ENCODE results near the gene TFF1. TPM values are rescaled to one million over a fixed set of nuclear protein-coding genes. Genes with fewer than 3 reads are reported as not detected.
"Not testable (repeated sequence)": the region's sequence is repeated elsewhere in the genome, so short reads cannot be mapped to it uniquely, and the experiment has no call there.

TFF1 gene
- total RNA-seq, 2 experiments from 2014 or later, result not detected

DNA sequence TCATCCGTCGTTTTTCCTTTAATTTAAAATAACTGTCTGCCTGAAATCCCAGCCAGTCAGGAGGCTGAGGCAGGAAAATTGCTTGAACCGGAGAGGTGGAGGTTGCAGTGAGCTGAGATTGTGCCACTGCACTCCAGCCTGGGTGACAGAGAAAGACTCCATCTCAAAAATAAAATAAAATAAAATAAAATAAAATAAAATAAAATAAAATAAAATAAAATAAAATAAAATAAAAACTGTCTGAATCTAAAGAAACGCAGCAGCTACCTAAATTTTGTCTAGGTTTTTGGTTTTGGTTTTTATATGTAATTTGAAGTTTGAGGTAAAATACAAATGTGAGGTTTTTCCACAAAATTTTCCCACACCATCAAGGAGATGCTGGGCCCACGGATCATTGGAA, 42.4 kb upstream of the TFF1 start:
- not testable (repeated sequence) for H3K27ac Mint-ChIP-seq, H3K27me3 Mint-ChIP-seq, DNase-seq, H3K9me3 Mint-ChIP-seq, H3K4me3 Mint-ChIP-seq
- intact Hi-C loops (cut with micrococcal nuclease), result loop anchor here (5.0 to 10.0 kb wide), 2 partner anchors 119 to 404 kb away; no protein-coding TSS in a partner anchor
- peaks cover 62% of the 10 kb centered on the region for H3K36me3 Mint-ChIP-seq
- ChIA-PET POLR2A (interaction anchor here (1.6 to 1.9 kb wide), 2 partner anchors 10 to 15 kb away, joined by 4 to 5 read pairs; no protein-coding TSS in a partner anchor), CTCF (interaction anchor here (1.6 to 2.0 kb wide), 2 partner anchors 12 to 15 kb away, joined by 6 read pairs; no protein-coding TSS in a partner anchor)
- peaks cover 37% of the 10 kb centered on the region for H3K4me1 Mint-ChIP-seq (ENCODE audit: low read depth)

DNA sequence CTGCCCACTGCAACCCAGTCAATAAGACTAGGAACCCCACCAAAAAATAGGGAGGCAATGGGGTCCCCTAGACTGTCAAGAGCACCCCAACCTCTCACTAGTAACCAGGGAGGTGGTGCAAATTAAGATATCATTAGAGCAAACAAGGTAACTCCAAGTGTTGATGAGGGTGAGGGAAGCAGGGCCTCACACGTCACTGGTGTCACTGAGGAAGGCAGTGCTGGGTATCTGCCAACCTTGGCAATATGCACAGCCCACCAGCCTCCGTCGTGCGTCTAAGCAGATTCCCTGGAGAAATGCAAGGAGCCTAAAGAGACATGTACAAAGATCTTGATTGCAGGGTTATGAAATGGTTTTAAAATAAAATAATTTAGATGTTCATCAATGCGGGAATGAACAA, 41.1 kb upstream of the TFF1 start:
- peaks cover 59% of the 10 kb centered on the region for H3K36me3 Mint-ChIP-seq
- H3K4me1 Mint-ChIP-seq (ENCODE audit: low read depth), result peaks cover 43% of the 10 kb centered on the region
- no peaks in the 10 kb centered on the region for H3K27me3 Mint-ChIP-seq
- peak overlapping the region; percentile 98 for H3K4me3 Mint-ChIP-seq
- CTCF ChIA-PET, result interaction anchor here (2.0 kb wide), 1 partner anchor 16 kb away, joined by 6 read pairs; no protein-coding TSS in a partner anchor
- H3K9me3 Mint-ChIP-seq, result no peaks in the 10 kb centered on the region
- no peak for DNase-seq
- peak overlapping the region; percentile 99 for H3K27ac Mint-ChIP-seq
- POLR2A ChIA-PET, result interaction anchor here (1.0 kb wide), 1 partner anchor 18 kb away, joined by 3 read pairs; no protein-coding TSS in a partner anchor
- intact Hi-C loops (cut with micrococcal nuclease), result loop anchor here (2.0 to 10.0 kb wide), 3 partner anchors 15 to 403 kb away; no protein-coding TSS in a partner anchor

DNA sequence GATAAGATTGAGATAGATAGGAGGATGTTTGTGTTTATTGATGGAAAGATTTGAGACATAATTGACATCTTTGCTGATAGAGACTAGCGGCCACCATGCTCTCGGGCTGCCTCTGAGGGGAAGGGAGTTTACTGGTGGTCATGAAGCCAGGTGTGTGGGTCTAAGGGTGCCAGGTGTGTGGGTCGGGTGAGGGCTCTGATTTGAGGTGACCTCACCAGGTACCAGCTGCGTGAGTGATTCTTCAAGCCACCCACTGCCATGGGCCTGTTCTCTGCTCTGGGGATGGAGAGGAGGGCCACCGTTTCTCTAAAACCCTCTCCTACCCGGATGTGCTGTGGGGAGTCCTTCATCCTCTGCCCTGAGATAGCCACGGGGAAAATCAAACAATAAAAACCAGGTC, 40.5 kb upstream of the TFF1 start:
- CTCF ChIA-PET, result no interaction called here
- peaks cover 4% of the 10 kb centered on the region for H3K9me3 Mint-ChIP-seq
- H3K4me3 Mint-ChIP-seq, result peak overlapping the region; percentile 98
- peak overlapping the region; percentile 99 for H3K27ac Mint-ChIP-seq
- peaks cover 62% of the 10 kb centered on the region for H3K36me3 Mint-ChIP-seq
- no peak for DNase-seq
- intact Hi-C loops (cut with micrococcal nuclease), result loop anchor here (1.0 to 10.0 kb wide), 5 partner anchors 8 to 402 kb away; no protein-coding TSS in a partner anchor
- H3K4me1 Mint-ChIP-seq (ENCODE audit: low read depth), result peaks cover 47% of the 10 kb centered on the region
- POLR2A ChIA-PET, result interaction anchor here (4.0 to 4.4 kb wide), 2 partner anchors 13 to 16 kb away, joined by 36 to 79 read pairs; no protein-coding TSS in a partner anchor
- H3K27me3 Mint-ChIP-seq, result no peaks in the 10 kb centered on the region

DNA sequence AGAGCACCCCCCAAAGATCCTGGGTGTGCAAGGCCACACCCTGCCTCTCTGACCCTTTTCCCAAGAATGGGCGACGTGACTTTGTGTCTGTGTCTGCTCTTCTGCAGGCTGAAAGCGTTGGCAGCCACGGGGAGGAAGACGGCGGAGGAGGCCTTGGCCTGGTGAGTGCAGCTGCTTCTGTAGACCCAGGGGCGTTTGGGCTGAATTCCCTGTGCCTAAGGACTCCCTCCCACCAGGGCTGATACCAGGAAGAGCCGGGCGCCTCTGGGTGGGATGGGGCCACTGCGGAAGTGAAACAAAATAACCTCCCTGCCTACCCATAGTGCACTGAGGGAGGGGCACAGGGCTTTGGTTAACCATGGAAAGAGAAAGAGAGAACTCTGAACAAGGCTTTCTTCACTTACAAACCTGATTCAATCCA, 39.9 kb upstream of the TFF1 start:
- intact Hi-C loops (cut with micrococcal nuclease), result loop anchor here (1.0 to 10.0 kb wide), 5 partner anchors 9 to 401 kb away; no protein-coding TSS in a partner anchor
- Mint-ChIP-seq H3K4me3 (peak overlapping the region; percentile 98), H3K9me3 (peaks cover 10% of the 10 kb centered on the region), H3K27me3 (no peaks in the 10 kb centered on the region), H3K27ac (peak overlapping the region; percentile 99), H3K36me3 (peaks cover 67% of the 10 kb centered on the region), H3K4me1 (ENCODE audit: low read depth) (peaks cover 54% of the 10 kb centered on the region)
- DNase-seq, result peak; percentile 84
- ChIA-PET POLR2A (interaction anchor here (0.7 to 4.4 kb wide), 4 partner anchors 8 to 32 kb away, joined by 3 to 79 read pairs (median 32); no protein-coding TSS in a partner anchor), CTCF (interaction anchor here (1.5 to 3.3 kb wide), 2 partner anchors 24 to 67 kb away, joined by 4 to 28 read pairs; no protein-coding TSS in a partner anchor)

DNA sequence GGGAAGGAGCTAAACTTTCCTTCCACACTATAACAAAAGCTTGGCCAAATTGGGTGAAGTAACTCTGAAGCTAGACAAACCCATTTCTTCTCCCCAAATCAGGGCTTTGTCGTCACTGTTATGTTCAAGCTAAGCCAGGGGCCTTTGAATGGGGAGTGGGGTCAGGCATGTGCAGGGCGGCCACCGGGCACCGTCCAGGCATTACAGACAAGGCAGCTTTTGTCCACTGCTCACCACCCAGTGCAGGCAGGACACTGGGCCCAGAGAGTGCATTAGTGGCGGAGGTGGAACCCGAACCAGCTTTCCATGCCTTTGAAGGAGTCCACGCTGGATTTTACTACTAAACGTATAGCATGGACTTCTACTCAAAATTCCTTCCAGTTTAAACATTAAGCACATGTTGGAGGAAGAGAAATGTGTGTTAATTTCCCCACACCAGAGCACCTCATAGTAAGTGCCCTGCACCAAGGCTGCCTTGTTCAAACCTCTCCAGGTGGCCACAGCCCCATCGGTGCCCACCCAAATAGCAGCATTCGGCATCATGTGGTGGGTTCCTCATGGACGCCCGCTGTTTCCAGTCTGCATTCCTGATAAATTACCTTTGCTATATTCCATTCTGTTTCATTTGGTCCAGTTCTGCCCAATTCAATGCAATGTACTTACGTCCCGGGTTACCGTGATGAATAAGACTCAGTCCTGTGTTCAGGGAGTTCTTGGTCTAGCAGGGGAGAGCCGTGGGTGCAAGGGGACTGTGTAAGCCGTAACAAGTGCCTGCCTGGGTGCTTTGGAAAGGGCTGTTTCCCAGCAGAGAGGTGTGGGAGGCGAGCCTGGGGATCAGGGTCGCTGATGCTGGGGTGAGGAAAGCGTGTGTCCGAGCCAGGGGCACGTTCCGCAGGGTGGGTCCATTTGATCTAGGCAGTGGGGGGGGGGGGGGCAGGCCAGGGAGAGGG, 39.0 kb upstream of the TFF1 start:
- Mint-ChIP-seq H3K27ac (peak overlapping the region; percentile 99), H3K4me3 (peak overlapping the region; percentile 98), H3K27me3 (no peaks in the 10 kb centered on the region), H3K36me3 (peaks cover 67% of the 10 kb centered on the region), H3K9me3 (peaks cover 10% of the 10 kb centered on the region), H3K4me1 (ENCODE audit: low read depth) (peaks cover 59% of the 10 kb centered on the region)
- peak; percentile 49 for DNase-seq
- intact Hi-C loops (cut with micrococcal nuclease), result loop anchor here (1.0 to 10.0 kb wide), 5 partner anchors 10 to 401 kb away; no protein-coding TSS in a partner anchor
- ChIA-PET CTCF (interaction anchor here (0.7 to 3.3 kb wide), 11 partner anchors 13 to 177 kb away, joined by 3 to 28 read pairs (median 4); no protein-coding TSS in a partner anchor), POLR2A (interaction anchor here (0.7 to 4.4 kb wide), 8 partner anchors 9 to 186 kb away, joined by 3 to 79 read pairs (median 6); no protein-coding TSS in a partner anchor)

DNA sequence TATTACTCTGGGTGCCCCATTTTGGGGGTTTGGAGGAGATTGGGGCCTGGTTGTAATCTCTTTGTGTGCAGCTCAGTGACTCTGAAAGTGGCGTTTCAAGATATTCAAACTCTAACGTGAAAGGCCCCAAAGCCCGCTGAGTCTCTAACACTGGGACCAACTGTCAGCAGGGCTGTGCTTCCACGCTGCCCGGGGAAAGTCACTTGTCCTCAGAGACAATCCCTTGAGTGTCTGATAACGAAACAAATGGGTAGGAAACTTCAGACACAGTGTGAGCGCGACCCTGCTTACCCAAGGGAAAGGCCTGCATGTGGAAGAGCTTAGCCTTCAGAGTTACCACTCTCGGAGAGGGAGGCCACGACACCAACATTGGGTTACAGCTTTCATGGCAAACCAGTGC, 38.2 kb upstream of the TFF1 start:
- peaks cover 54% of the 10 kb centered on the region for H3K4me1 Mint-ChIP-seq (ENCODE audit: low read depth)
- POLR2A ChIA-PET, result interaction anchor here (0.8 to 4.4 kb wide), 10 partner anchors 10 to 185 kb away, joined by 3 to 79 read pairs (median 6); no protein-coding TSS in a partner anchor
- peak; percentile 51 for DNase-seq
- peaks cover 10% of the 10 kb centered on the region for H3K9me3 Mint-ChIP-seq
- intact Hi-C loops (cut with micrococcal nuclease), result loop anchor here (5.0 to 10.0 kb wide), 2 partner anchors 167 to 400 kb away; no protein-coding TSS in a partner anchor
- H3K27ac Mint-ChIP-seq, result peak overlapping the region; percentile 99
- no peaks in the 10 kb centered on the region for H3K27me3 Mint-ChIP-seq
- CTCF ChIA-PET, result interaction anchor here (0.7 to 3.3 kb wide), 16 partner anchors 9 to 176 kb away, joined by 3 to 28 read pairs (median 4); no protein-coding TSS in a partner anchor
- H3K4me3 Mint-ChIP-seq, result peak overlapping the region; percentile 98
- H3K36me3 Mint-ChIP-seq, result peaks cover 62% of the 10 kb centered on the region

DNA sequence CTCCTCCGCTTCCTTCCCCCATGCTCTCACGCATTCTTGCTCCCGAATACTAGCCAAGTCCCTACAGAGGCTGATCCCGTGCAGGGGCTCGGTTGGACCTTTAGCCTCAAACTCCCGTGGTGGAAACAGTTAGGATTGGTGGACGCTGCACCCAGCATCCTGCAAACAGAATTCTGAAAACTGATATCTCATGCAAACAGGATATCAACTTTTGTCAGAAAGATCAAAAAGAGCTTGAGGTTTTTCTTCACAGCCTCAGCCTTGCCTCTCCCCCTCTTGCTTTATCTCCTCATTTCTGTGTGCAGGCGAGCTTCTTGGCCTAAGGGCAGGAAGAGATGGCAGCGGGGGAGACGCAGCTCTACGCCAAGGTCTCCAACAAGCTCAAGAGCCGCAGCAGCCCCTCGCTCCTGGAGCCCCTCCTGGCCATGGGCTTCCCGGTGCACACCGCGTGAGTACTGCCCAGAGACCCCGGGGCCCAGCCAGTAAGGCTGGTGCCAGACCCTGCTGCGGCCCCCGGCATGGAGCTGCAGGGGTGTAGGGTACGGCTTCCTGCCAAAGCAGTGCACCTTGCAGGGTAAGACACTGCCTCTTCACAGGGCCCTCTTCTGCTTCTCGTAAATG, 37.4 kb upstream of the TFF1 start, which contains the start of gene UBASH3A:
Gene UBASH3A, plus strand, starts transcription at position 292 of the 621 bp plus-strand sequence. Its CDS starts 44 bp downstream, at position 336.
- H3K4me3 Mint-ChIP-seq, result peak within 1 kb of the TSS; percentile 98
- intact Hi-C loops (cut with micrococcal nuclease), result loop anchor here (5.0 to 10.0 kb wide), 2 partner anchors 166 to 399 kb away; no protein-coding TSS in a partner anchor
- peak within 1 kb of the TSS; percentile 99 for H3K27ac Mint-ChIP-seq
- CTCF ChIA-PET, result interaction anchor here (0.7 to 3.3 kb wide), 14 partner anchors 10 to 64 kb away, joined by 3 to 28 read pairs (median 3); no protein-coding TSS in a partner anchor
- DNase-seq, result peak; percentile 62
- peaks cover 55% of the 10 kb centered on the region for H3K4me1 Mint-ChIP-seq (ENCODE audit: low read depth)
- no peaks in the 10 kb centered on the region for H3K27me3 Mint-ChIP-seq
- peaks cover 10% of the 10 kb centered on the region for H3K9me3 Mint-ChIP-seq
- POLR2A ChIA-PET, result interaction anchor here (0.8 to 4.4 kb wide), 10 partner anchors 8 to 169 kb away, joined by 3 to 79 read pairs (median 5); no protein-coding TSS in a partner anchor
- peaks cover 61% of the 10 kb centered on the region for H3K36me3 Mint-ChIP-seq

DNA sequence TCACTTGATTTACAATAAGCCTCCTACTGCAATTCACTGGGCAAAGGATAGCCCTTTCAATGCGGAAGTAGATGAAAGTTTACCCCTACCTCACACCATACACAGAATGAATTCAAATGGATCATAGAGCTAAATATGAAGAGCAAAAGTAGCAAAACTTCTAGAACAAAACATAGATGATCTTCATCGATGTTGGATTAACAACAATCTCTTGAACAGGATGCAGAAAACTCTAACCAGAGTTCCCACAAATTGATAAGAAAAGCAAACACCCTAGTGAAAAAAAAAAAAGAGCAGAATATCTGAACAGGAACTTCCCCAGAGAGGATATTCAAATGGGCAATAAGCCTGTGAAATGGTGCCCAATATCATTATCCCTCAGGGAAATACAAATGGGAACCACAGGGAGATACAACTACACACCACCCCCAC, 35.5 kb upstream of the TFF1 start:
- intact Hi-C loops (cut with micrococcal nuclease), result loop anchor here (1.0 to 10.0 kb wide), 4 partner anchors 9 to 397 kb away; no protein-coding TSS in a partner anchor
- peak overlapping the region; percentile 83 for H3K27ac Mint-ChIP-seq
- CTCF ChIA-PET, result interaction anchor here (0.7 to 1.2 kb wide), 4 partner anchors 9 to 23 kb away, joined by 3 read pairs; no protein-coding TSS in a partner anchor
- peaks cover 10% of the 10 kb centered on the region for H3K9me3 Mint-ChIP-seq
- no peaks in the 10 kb centered on the region for H3K27me3 Mint-ChIP-seq
- H3K4me3 Mint-ChIP-seq, result peak overlapping the region; percentile 57
- H3K36me3 Mint-ChIP-seq, result peaks cover 62% of the 10 kb centered on the region
- POLR2A ChIA-PET, result interaction anchor here (1.0 to 1.8 kb wide), 3 partner anchors 10 to 163 kb away, joined by 3 to 5 read pairs (median 3); no protein-coding TSS in a partner anchor
- DNase-seq, result no peak
- peaks cover 53% of the 10 kb centered on the region for H3K4me1 Mint-ChIP-seq (ENCODE audit: low read depth)

DNA sequence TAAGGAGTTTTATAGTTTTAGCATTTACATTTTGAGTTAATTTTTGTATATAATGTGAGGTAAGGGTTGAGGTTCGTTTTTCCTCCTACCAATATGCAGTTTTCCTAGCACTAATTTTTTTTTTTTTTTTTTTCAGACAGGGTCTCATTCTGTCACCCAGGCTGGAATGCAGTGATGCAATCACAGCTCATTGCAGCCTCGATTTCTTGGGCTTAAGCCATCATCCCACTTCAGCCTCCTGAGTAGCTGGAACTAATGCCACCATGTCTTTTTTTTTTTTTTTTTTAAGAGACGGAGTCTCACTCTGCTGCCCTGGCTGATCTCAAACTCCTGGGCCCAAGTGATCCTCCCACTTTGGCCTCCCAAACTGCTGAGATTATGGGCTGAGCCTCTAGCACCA, 34.8 kb upstream of the TFF1 start:
- ChIA-PET POLR2A (interaction anchor here (1.0 kb wide), 2 partner anchors 20 to 163 kb away, joined by 3 read pairs; no protein-coding TSS in a partner anchor), CTCF (interaction anchor here (0.7 to 1.0 kb wide), 4 partner anchors 10 to 142 kb away, joined by 3 read pairs; no protein-coding TSS in a partner anchor)
- H3K4me3 Mint-ChIP-seq, result peak overlapping the region; percentile 57

DNA sequence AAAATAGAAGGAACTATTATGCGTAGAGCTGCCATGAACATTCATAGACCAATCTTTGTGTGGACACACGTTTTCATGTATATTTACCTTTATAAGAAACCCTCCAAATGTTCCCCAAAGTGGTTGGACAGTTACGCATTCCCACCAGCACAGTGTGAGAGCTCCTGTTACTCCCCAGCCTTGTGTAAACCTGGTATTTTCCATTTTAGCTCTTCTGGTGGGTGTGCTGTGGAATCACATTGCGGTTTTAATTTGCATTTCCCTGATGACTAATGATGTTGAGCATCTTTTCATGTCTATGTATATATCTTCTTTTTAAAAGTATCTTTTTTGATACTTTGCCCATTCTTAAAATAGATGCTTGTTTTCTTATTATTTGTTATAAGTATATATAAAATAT, 34.2 kb upstream of the TFF1 start:
- intact Hi-C loops (cut with micrococcal nuclease), result loop anchor here (2.0 to 10.0 kb wide), 3 partner anchors 14 to 396 kb away; no protein-coding TSS in a partner anchor
- Mint-ChIP-seq H3K4me1 (ENCODE audit: low read depth) (peaks cover 50% of the 10 kb centered on the region), H3K27me3 (no peaks in the 10 kb centered on the region), H3K36me3 (peaks cover 50% of the 10 kb centered on the region), H3K4me3 (peak overlapping the region; percentile 49), H3K9me3 (peaks cover 10% of the 10 kb centered on the region), H3K27ac (peak overlapping the region; percentile 77)
- CTCF ChIA-PET, result interaction anchor here (0.7 to 1.4 kb wide), 5 partner anchors 16 to 141 kb away, joined by 3 to 6 read pairs (median 4); no protein-coding TSS in a partner anchor
- DNase-seq, result peak; percentile 55
- POLR2A ChIA-PET, result interaction anchor here (1.0 kb wide), 1 partner anchor 20 kb away, joined by 3 read pairs; no protein-coding TSS in a partner anchor

More for the DNA sequence above, 34.8 kb upstream of the TFF1 start:
- Mint-ChIP-seq H3K27ac (peak overlapping the region; percentile 83), H3K9me3 (peaks cover 10% of the 10 kb centered on the region), H3K36me3 (peaks cover 55% of the 10 kb centered on the region), H3K27me3 (no peaks in the 10 kb centered on the region), H3K4me1 (ENCODE audit: low read depth) (peaks cover 48% of the 10 kb centered on the region)
- DNase-seq, result no peak
- intact Hi-C loops (cut with micrococcal nuclease), result loop anchor here (1.0 to 10.0 kb wide), 4 partner anchors 8 to 396 kb away; no protein-coding TSS in a partner anchor

Data from activated CD4-positive, alpha-beta memory T cell treated with anti-CD3 and anti-CD28 coated beads for 36 hours (primary cell).